Measurements from ENCODE around the gene TGFB3.

TGFB3 gene

DNA sequence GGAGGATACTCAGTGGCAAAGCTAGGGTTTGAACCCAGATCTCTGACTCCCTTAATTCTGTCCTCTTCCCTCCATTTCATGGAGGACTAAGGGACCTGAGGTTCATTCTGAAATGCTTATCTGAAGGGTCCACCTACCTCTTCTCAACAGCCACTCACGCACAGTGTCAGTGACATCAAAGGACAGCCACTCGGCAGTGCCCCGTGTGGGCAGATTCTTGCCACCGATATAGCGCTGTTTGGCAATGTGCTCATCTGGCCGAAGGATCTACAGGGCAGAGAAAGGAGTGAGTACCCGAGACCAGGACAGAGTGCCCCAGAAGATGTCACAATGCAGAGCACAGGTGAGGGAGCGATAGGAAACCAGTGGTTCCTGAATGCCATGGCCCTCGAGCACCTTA lies 10.8 kb downstream of the TGFB3 start:
- H3K4me3 ChIP-seq (ENCODE audit: low read depth, low read length) = no peak overlapping the region
- CTCF ChIA-PET = interaction anchor here (0.9 to 3.6 kb wide), 4 partner anchors 9 to 177 kb away, joined by 3 to 16 read pairs (median 11); partner anchors contain the start of gene TGFB3
- no peak for DNase-seq (ENCODE audit: low read depth, low spot score)
- POLR2A ChIA-PET = no interaction called here
- TF ChIP-seq, protein P1, sequence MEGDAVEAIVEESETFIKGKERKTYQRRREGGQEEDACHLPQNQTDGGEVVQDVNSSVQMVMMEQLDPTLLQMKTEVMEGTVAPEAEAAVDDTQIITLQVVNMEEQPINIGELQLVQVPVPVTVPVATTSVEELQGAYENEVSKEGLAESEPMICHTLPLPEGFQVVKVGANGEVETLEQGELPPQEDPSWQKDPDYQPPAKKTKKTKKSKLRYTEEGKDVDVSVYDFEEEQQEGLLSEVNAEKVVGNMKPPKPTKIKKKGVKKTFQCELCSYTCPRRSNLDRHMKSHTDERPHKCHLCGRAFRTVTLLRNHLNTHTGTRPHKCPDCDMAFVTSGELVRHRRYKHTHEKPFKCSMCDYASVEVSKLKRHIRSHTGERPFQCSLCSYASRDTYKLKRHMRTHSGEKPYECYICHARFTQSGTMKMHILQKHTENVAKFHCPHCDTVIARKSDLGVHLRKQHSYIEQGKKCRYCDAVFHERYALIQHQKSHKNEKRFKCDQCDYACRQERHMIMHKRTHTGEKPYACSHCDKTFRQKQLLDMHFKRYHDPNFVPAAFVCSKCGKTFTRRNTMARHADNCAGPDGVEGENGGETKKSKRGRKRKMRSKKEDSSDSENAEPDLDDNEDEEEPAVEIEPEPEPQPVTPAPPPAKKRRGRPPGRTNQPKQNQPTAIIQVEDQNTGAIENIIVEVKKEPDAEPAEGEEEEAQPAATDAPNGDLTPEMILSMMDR (IDR thresholded peaks at IDR 0.05; ENCODE audit: insufficient read depth, low read length, missing control alignments) = no peak

DNA sequence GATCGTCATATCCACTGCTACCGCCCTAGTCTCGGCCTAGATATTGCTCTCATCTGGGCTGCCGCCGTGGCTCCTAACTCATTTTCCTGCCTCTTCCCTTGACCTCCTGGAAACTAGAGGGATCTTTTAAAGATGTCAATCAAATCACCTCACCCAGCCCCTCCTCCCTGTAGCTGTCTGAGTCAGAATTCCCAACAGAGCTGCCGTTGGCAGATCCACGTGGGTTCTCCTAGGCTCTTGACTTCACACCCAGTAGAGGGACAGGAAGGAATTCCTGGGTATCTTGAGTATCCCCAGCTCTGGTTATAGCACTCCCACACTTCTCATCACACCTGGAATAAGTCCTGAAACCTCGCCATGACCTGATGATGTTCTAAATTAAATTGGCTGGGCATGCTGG lies 11.9 kb downstream of the TGFB3 start:
- ChIA-PET POLR2A (no interaction called here), CTCF (interaction anchor here (1.0 to 3.6 kb wide), 6 partner anchors 10 to 260 kb away, joined by 4 to 16 read pairs (median 8); partner anchors contain the start of gene TGFB3)
- TF ChIP-seq, protein P1 (IDR thresholded peaks at IDR 0.05; ENCODE audit: insufficient read depth, low read length, missing control alignments) = no peak
- no peak for DNase-seq (ENCODE audit: low read depth, low spot score)
- no peak overlapping the region for H3K4me3 ChIP-seq (ENCODE audit: low read depth, low read length)

DNA sequence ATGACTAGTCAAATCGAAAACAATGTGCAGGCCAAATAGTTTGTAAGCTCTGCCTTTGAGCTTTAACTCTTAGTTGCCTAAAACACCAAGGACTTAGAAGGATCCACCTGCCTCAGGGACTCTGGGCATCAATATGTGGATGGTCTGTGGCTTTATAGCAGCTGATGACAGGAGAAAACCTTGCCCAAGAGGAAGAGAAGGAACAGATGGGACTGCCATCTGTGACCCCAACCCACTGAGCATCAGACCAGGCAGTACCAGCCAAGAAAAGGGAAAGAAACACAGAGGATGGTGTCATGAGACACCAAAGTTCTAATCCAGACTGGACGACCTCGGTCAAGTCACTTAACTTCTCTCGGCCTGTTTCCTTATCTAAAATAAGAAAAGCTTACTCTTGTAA lies 12.7 kb downstream of the TGFB3 start:
- TF ChIP-seq, protein P1 (IDR thresholded peaks at IDR 0.05; ENCODE audit: insufficient read depth, low read length, missing control alignments) = no peak
- DNase-seq (ENCODE audit: low read depth, low spot score) = no peak
- ChIA-PET CTCF (interaction anchor here (1.0 to 3.6 kb wide), 7 partner anchors 11 to 260 kb away, joined by 3 to 16 read pairs (median 8); partner anchors contain the start of gene TGFB3), POLR2A (no interaction called here)
- no peak overlapping the region for H3K4me3 ChIP-seq (ENCODE audit: low read depth, low read length)

DNA sequence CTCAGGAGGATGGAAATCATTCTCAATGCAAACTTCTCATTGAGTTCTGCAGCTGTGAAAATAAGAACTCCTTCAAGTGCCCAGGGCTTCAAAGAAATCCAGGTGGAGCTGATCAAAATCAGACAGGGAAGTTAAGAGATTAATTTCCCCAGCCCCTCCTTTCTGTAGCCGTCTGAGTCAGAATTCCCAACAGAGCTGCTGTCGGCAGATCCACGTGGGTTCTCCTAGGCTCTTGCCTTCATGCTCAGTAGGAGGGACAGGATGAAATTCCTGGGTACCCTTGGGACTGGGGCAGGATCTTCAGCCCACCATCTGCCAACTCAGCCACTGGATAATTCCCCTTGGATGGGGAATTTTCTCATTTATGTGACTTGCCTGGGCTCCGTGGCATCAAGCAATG lies 13.3 kb downstream of the TGFB3 start:
- H3K4me3 ChIP-seq (ENCODE audit: low read depth, low read length) = no peak overlapping the region
- TF ChIP-seq, protein P1 (IDR thresholded peaks at IDR 0.05; ENCODE audit: insufficient read depth, low read length, missing control alignments) = no peak
- POLR2A ChIA-PET = no interaction called here
- DNase-seq (ENCODE audit: low read depth, low spot score) = no peak
- CTCF ChIA-PET = interaction anchor here (1.0 to 3.6 kb wide), 8 partner anchors 11 to 259 kb away, joined by 3 to 16 read pairs (median 6); no protein-coding TSS in a partner anchor

DNA sequence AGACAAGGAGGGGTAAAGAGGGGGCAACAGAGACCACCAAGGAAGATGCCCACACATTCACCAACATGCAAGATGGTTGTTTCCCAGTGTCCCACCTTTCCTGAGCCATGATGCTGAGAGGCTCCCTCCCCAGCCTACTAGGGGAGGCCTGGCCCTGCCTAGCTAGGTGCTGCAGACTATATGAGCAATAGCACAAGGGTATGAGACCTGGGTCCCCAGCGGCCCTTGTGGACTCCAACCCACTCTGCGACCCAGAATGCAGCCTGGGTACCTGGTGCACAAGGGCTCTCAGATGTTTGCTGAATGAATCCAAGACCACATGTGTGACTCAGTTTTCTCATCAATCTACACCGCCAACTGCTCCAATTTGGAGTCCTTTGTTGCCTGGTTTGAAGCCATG lies 13.9 kb downstream of the TGFB3 start:
- no peak overlapping the region for H3K4me3 ChIP-seq (ENCODE audit: low read depth, low read length)
- ChIA-PET CTCF (interaction anchor here (1.1 to 2.1 kb wide), 6 partner anchors 8 to 173 kb away, joined by 3 to 12 read pairs (median 4); no protein-coding TSS in a partner anchor), POLR2A (no interaction called here)
- DNase-seq (ENCODE audit: low read depth, low spot score) = no peak
- TF ChIP-seq, protein P1 (IDR thresholded peaks at IDR 0.05; ENCODE audit: insufficient read depth, low read length, missing control alignments) = no peak

DNA sequence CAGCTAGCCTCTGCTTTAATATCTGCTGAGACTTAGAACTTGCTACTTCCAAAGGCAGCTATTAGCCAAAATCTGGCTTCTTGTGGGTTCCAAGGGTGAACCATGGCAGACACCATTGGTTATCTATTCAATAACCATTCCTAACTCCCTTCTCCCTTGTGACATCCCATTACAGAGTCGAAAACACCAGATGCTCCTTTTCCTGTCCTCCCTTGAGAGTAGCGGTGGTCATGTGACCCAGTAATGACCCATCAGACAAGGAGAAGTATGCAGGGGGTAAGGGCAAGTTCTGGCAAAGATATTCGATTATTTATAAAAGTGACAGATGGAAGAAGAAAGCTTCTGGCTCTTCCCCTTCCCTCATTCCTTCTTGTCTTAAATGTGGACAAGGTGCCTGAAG lies 20.1 kb downstream of the TGFB3 start:
- no peak overlapping the region for H3K4me3 ChIP-seq (ENCODE audit: low read depth, low read length)
- TF ChIP-seq, protein P1 (IDR thresholded peaks at IDR 0.05; ENCODE audit: insufficient read depth, low read length, missing control alignments) = no peak
- POLR2A ChIA-PET = no interaction called here
- DNase-seq (ENCODE audit: low read depth, low spot score) = no peak
- CTCF ChIA-PET = interaction anchor here (1.5 to 2.6 kb wide), 2 partner anchors 12 to 250 kb away, joined by 5 to 9 read pairs; no protein-coding TSS in a partner anchor

Data from AG04449 (cell line).